Endothelial cell of umbilical vein (primary cell): ENCODE results near the gene CKLF. TPM values are rescaled to one million over a fixed set of nuclear protein-coding genes. Genes with fewer than 3 reads are reported as not detected.

Experiments used
- BruUV-seq: library from RNA; stranded (reverse); fragments of 400-500 nt; replicated peaks from 2 replicates; lab custom pipeline; 2021; lab: Mats Ljungman, UMichigan
- CTCF ChIA-PET: fragments of 300-600, 350-600 bp; sonication (Branson Sonifier 250); formaldehyde crosslinking; loops from one replicate; lab custom pipeline; 2021; ENCODE audit warnings: antibody characterized with exemption, inconsistent platforms; lab: Charles Lee
- POLR2A ChIA-PET: fragments of 300-600, 350-600 bp; sonication (Branson Sonifier 250); formaldehyde crosslinking; loops from one replicate; lab custom pipeline; 2021; ENCODE audit warnings: antibody characterized with exemption, inconsistent platforms; lab: Charles Lee
- DNase-seq: peaks from one replicate; pipeline ENCODE4 v3.0.0-alpha.2; 2011; ENCODE audit warnings: low read depth, low spot score
- FAIRE-seq: peaks from 2 replicates; lab custom pipeline; 2011; peaks lifted over from hg19 to GRCh38; lab: Jason Lieb, UNC
- H2AFZ ChIP-seq: 2 replicates; pipeline ENCODE4 v1.6.0; 2012; ENCODE audit warnings: low read depth, low read length, control low read depth, inconsistent platforms
- H3K27ac ChIP-seq: 2 replicates; pipeline ENCODE4 v1.5.1; 2011; ENCODE audit warnings: low read depth, mild to moderate bottlenecking, control low read depth, low read length, moderate library complexity; ENCODE audit not compliant: insufficient read depth
- H3K27me3 ChIP-seq, 2 experiments: 2 replicates each; pipeline versions ENCODE4 v1.6.0 to v1.6.1; 2011; ENCODE audit warnings: low read length in 2 of 2, mixed read lengths in 1 of 2; ENCODE audit not compliant: control insufficient read depth in 2 of 2, insufficient read depth in 2 of 2
- H3K36me3 ChIP-seq, 2 experiments: 2 replicates in 1 of 2; 3 replicates in 1 of 2; pipeline ENCODE4 v1.5.1; 2011; ENCODE audit warnings: low read length in 2 of 2, mild to moderate bottlenecking in 1 of 2, moderate library complexity in 1 of 2; ENCODE audit not compliant: control insufficient read depth in 2 of 2, insufficient read depth in 2 of 2; ENCODE audit errors: extremely low read depth in 1 of 2
- H3K4me1 ChIP-seq: 3 replicates; pipeline ENCODE4 v1.5.1; 2011; ENCODE audit warnings: mild to moderate bottlenecking, low read length; ENCODE audit not compliant: control insufficient read depth, insufficient read depth; ENCODE audit errors: extremely low read depth
- H3K4me2 ChIP-seq: 2 replicates; pipeline ENCODE4 v1.6.1; 2011; ENCODE audit warnings: low read length, control low read depth, mixed read lengths; ENCODE audit not compliant: insufficient read depth
- H3K4me3 ChIP-seq, 3 experiments: fragments of 200-600 bp in 1 of 3; sonication (generic), shearing (Covaris generic) in 1 of 3; replicated peaks in 1 of 3; 2 replicates each; pipeline ENCODE4 v1.5.1; 2011 to 2016; ENCODE audit warnings: control low read depth in 3 of 3, low read length in 3 of 3, mild to moderate bottlenecking in 2 of 3, inconsistent platforms in 1 of 3, low read depth in 1 of 3, moderate library complexity in 1 of 3; ENCODE audit not compliant: insufficient read depth in 1 of 3
- H3K79me2 ChIP-seq: 2 replicates; pipeline ENCODE4 v1.6.0; 2012; ENCODE audit warnings: low read length, inconsistent platforms; ENCODE audit not compliant: control insufficient read depth, insufficient read depth
- H3K9ac ChIP-seq: replicated peaks from 2 replicates; pipeline ENCODE3; 2011; ENCODE audit warnings: low read length, control low read depth; ENCODE audit not compliant: insufficient read depth; ENCODE audit errors: extremely low read depth
- H3K9me1 ChIP-seq: replicated peaks from 3 replicates; pipeline ENCODE4 v1.6.0; 2011; ENCODE audit warnings: mild to moderate bottlenecking, low read length; ENCODE audit not compliant: control insufficient read depth, insufficient read depth; ENCODE audit errors: extremely low read depth
- H3K9me3 ChIP-seq: replicated peaks from 2 replicates; pipeline ENCODE4 v1.5.1; 2012; ENCODE audit warnings: low read length, inconsistent platforms; ENCODE audit not compliant: control insufficient read depth, insufficient read depth
- H4K20me1 ChIP-seq: replicated peaks from 2 replicates; pipeline ENCODE3; 2011; ENCODE audit warnings: mild to moderate bottlenecking, low read length; ENCODE audit not compliant: control insufficient read depth, insufficient read depth; ENCODE audit errors: extremely low read depth
- EZH2 ChIP-seq: IDR thresholded peaks from 2 replicates; pipeline ENCODE4 v1.6.1; 2012; ENCODE audit warnings: borderline replicate concordance, low read depth, mild to moderate bottlenecking, moderate library complexity, low read length, inconsistent platforms; ENCODE audit not compliant: severe bottlenecking
- FOS ChIP-seq: IDR thresholded peaks from 2 replicates; pipeline ENCODE4 v1.6.1; 2011; ENCODE audit warnings: mild to moderate bottlenecking, low read length, moderate library complexity, borderline replicate concordance; ENCODE audit not compliant: insufficient read depth
- GATA2 ChIP-seq: IDR thresholded peaks from 2 replicates; pipeline ENCODE4 v1.7.0; 2011; ENCODE audit warnings: low read depth, mild to moderate bottlenecking, moderate library complexity, mixed read lengths, low read length; ENCODE audit not compliant: insufficient read length, insufficient read depth
- JUN ChIP-seq: IDR thresholded peaks from 2 replicates; pipeline ENCODE4 v1.6.1; 2011; ENCODE audit warnings: borderline replicate concordance, low read depth; ENCODE audit not compliant: insufficient read length, insufficient read depth
- MYC ChIP-seq: IDR thresholded peaks from one replicate; pipeline ENCODE4 v1.6.1; 2011; ENCODE audit warnings: mild to moderate bottlenecking, low read depth, low read length
- POLR2A ChIP-seq: IDR thresholded peaks from 2 replicates; pipeline ENCODE4 v1.6.1; 2012; ENCODE audit warnings: low read depth, mild to moderate bottlenecking, control low read depth, low read length
- POLR2AphosphoS5 ChIP-seq: IDR thresholded peaks from 2 replicates; pipeline ENCODE4 v1.6.1; 2012; ENCODE audit warnings: low read depth, mild to moderate bottlenecking, control low read depth, low read length, moderate library complexity; ENCODE audit not compliant: insufficient read depth
- dilution Hi-C: fragments of 300-500 bp; cut with MboI; formaldehyde crosslinking; loops from one replicate; pipeline ENCODE4 v1.15.0; 2019; ENCODE audit warnings: low sequenced_read_pairs; ENCODE audit not compliant: extremely low pct_ligation_motif_present
- intact Hi-C: fragments of 100-400 bp; cut with micrococcal nuclease; formaldehyde crosslinking; loops from one replicate; pipeline ENCODE4 v1.10.0; 2022
- polyA plus RNA-seq, 4 experiments: library from polyadenylated mRNA; depleted of rRNA in 3 of 4; stranded (reverse) in 3 of 4; unstranded in 1 of 4; fragments of >200 nt; gene quantifications; 2 replicates each; pipeline versions ENCODE4 v1.2.1 to v1.2.3, GENCODE V29; 2011 to 2012; ENCODE audit warnings: missing spikeins in 1 of 4
- total RNA-seq: library from RNA; stranded (reverse); gene quantifications from 2 replicates; pipeline ENCODE4 v1.2.3, GENCODE V29; 2021
- TF ChIP-seq, protein P1 (sequence below): IDR thresholded peaks from 2 replicates; pipeline ENCODE4 v1.6.1; 2011; ENCODE audit not compliant: insufficient read depth, insufficient read length
- TF ChIP-seq, protein P2 (sequence below), 2 donors: IDR thresholded peaks; 1 replicate in 1 of 2; 2 replicates in 1 of 2; pipeline ENCODE4 v1.5.1; 2011; ENCODE audit warnings: low read length in 2 of 2, mild to moderate bottlenecking in 2 of 2, moderate library complexity in 2 of 2, control low read depth in 1 of 2, inconsistent platforms in 1 of 2, low read depth in 1 of 2; ENCODE audit not compliant: insufficient read depth in 1 of 2; ENCODE audit errors: extremely low read depth in 1 of 2

The CKLF gene
- total and polyA plus RNA-seq, 2 donors (not counting 3 experiments of a cell fraction or from before 2014, with no cell fraction given) = 80.0 to 209 TPM

DNA sequence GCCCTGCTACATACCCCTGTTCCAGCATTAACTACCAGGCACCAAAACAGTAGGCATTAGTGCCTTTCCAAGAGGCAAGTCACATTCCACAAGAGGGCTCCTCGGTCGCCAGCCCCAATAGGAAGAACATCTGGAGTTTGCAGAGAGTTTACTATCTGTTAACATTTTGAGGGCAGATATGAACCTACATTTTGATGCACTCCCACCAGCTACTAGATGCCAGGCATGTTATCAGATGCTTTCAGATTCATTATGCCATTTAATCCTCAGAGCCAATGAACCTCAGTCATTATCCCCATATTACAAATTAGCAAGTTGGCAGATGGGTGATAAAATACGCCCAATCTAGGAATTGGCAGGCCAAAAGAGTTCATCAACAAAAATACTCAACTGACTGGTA lies 22.7 kb downstream of the CKLF start:
- Histone ChIP-seq H2AFZ (no peak overlapping the region), H3K4me3 (no peak overlapping the region), H4K20me1 (no peaks in the 10 kb centered on the region), H3K9ac (no peak overlapping the region), H3K27ac (no peak overlapping the region), H3K9me1 (no peaks in the 10 kb centered on the region), H3K27me3 (peaks cover 4 to 13% of the 10 kb centered on the region in 2 experiments), H3K79me2 (no peaks in the 10 kb centered on the region), H3K4me2 (no peak overlapping the region), H3K9me3 (no peaks in the 10 kb centered on the region), H3K36me3 (no peaks in the 10 kb centered on the region), H3K4me1 (peaks cover 15% of the 10 kb centered on the region)
- dilution Hi-C loops (no loop called here), intact Hi-C loops (no loop called here)
- DNase-seq (no peak), FAIRE-seq (no peak)
- ChIA-PET POLR2A (no interaction called here), CTCF (interaction anchor here (0.9 to 1.4 kb wide), 2 partner anchors 14 to 34 kb away, joined by 4 read pairs; no protein-coding TSS in a partner anchor)
- no peak for TF ChIP-seq FOS
- no peak for TF ChIP-seq MYC
- TF ChIP-seq POLR2A = no peak
- no peak for TF ChIP-seq GATA2
- TF ChIP-seq, protein P1, sequence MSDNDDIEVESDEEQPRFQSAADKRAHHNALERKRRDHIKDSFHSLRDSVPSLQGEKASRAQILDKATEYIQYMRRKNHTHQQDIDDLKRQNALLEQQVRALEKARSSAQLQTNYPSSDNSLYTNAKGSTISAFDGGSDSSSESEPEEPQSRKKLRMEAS = no peak
- TF ChIP-seq EZH2 = no peak
- TF ChIP-seq JUN = no peak
- TF ChIP-seq, protein P2, sequence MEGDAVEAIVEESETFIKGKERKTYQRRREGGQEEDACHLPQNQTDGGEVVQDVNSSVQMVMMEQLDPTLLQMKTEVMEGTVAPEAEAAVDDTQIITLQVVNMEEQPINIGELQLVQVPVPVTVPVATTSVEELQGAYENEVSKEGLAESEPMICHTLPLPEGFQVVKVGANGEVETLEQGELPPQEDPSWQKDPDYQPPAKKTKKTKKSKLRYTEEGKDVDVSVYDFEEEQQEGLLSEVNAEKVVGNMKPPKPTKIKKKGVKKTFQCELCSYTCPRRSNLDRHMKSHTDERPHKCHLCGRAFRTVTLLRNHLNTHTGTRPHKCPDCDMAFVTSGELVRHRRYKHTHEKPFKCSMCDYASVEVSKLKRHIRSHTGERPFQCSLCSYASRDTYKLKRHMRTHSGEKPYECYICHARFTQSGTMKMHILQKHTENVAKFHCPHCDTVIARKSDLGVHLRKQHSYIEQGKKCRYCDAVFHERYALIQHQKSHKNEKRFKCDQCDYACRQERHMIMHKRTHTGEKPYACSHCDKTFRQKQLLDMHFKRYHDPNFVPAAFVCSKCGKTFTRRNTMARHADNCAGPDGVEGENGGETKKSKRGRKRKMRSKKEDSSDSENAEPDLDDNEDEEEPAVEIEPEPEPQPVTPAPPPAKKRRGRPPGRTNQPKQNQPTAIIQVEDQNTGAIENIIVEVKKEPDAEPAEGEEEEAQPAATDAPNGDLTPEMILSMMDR (IDR thresholded peaks at IDR 0.05; ENCODE audit: extremely low read depth in 1 of 2, insufficient read depth in 1 of 2, low read depth in 1 of 2, low read length in 2 of 2) = no peak
- no peak for TF ChIP-seq POLR2AphosphoS5
- no TSS peak for BruUV-seq
